Progenitor cell of endocrine pancreas (in vitro differentiated cells): ENCODE results near the gene XPOT. TPM values are rescaled to one million over a fixed set of nuclear protein-coding genes. Genes with fewer than 3 reads are reported as not detected.

Experiments
- DNase-seq: peaks from one replicate; pipeline ENCODE4 v3.0.0; 2021; ENCODE audit warnings: low spot score; ENCODE audit not compliant: unreplicated experiment
- H3K27ac Mint-ChIP-seq: 2 replicates; pipeline ENCODE4 v1.8.0; 2021; ENCODE audit warnings: mild to moderate bottlenecking, moderate library complexity, mixed read lengths
- H3K27me3 Mint-ChIP-seq: 2 replicates; pipeline ENCODE4 v1.8.0; 2021; ENCODE audit warnings: mixed read lengths
- H3K36me3 Mint-ChIP-seq: 2 replicates; pipeline ENCODE4 v1.8.0; 2022; ENCODE audit warnings: mixed read lengths; ENCODE audit not compliant: insufficient read depth
- H3K4me1 Mint-ChIP-seq: 2 replicates; pipeline ENCODE4 v1.8.0; 2021; ENCODE audit warnings: low read depth, mixed read lengths
- H3K4me3 Mint-ChIP-seq: 2 replicates; pipeline ENCODE4 v1.8.0; 2021; ENCODE audit warnings: low read depth, mild to moderate bottlenecking, moderate library complexity, mixed read lengths
- H3K9me3 Mint-ChIP-seq: 2 replicates; pipeline ENCODE4 v1.8.0; 2021; ENCODE audit warnings: low read depth, mixed read lengths
- CTCF ChIP-seq: fragments of 200-600 bp; sonication (generic); IDR thresholded peaks from one replicate; pipeline ENCODE4 v1.5.0; 2021; ENCODE audit warnings: antibody characterized with exemption, mild to moderate bottlenecking; ENCODE audit not compliant: unreplicated experiment
- total RNA-seq: library from RNA; stranded (reverse); gene quantifications from 2 replicates; pipeline ENCODE4 v1.2.1, GENCODE V29; 2021

XPOT gene
- total RNA-seq, 1 donor from 2014 or later: 65.4 TPM

DNA sequence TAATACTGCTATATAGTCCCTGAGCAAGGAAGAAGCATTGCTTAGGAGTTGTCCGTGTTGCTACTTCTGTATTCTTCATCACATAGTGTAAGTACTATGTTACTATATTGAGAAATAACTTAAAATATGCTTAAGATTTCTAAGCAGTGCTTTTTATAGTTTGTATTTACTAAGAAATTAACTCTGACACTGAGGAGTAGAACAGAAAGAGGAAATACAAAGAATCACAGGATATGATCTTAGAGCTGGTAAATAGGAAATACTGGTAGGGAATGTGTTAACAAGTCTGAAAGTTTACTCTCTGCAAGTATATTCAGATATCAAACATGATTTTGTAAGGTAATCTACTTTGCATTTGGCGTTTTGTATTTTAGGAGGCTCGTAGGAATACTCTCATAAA, 15.5 kb downstream of the XPOT start:
- Mint-ChIP-seq H3K4me1 (no peaks in the 10 kb centered on the region), H3K27ac (no peak overlapping the region), H3K9me3 (no peaks in the 10 kb centered on the region), H3K36me3 (peaks cover 18% of the 10 kb centered on the region), H3K4me3 (no peak overlapping the region), H3K27me3 (no peaks in the 10 kb centered on the region)
- no peak for TF ChIP-seq CTCF
- no peak for DNase-seq

- TF ChIP-seq CTCF: no peak
- no peak overlapping the region for H3K4me3 Mint-ChIP-seq
- no peaks in the 10 kb centered on the region for H3K27me3 Mint-ChIP-seq
- peaks cover 3% of the 10 kb centered on the region for H3K4me1 Mint-ChIP-seq
- DNase-seq: no peak
- no peaks in the 10 kb centered on the region for H3K9me3 Mint-ChIP-seq
- H3K27ac Mint-ChIP-seq: no peak overlapping the region
- peaks cover 36% of the 10 kb centered on the region for H3K36me3 Mint-ChIP-seq
Observed at GRCh38 chr12:64427988-64428387, 23.8 kb downstream of the XPOT start.

GRCh38 chr12:64428956-64429355, 24.8 kb downstream of the XPOT start:
- H3K9me3 Mint-ChIP-seq: no peaks in the 10 kb centered on the region
- no peak for DNase-seq
- H3K36me3 Mint-ChIP-seq: peaks cover 37% of the 10 kb centered on the region
- no peak for TF ChIP-seq CTCF
- no peak overlapping the region for H3K4me3 Mint-ChIP-seq
- no peak overlapping the region for H3K27ac Mint-ChIP-seq
- no peaks in the 10 kb centered on the region for H3K27me3 Mint-ChIP-seq
- peaks cover 3% of the 10 kb centered on the region for H3K4me1 Mint-ChIP-seq

DNA sequence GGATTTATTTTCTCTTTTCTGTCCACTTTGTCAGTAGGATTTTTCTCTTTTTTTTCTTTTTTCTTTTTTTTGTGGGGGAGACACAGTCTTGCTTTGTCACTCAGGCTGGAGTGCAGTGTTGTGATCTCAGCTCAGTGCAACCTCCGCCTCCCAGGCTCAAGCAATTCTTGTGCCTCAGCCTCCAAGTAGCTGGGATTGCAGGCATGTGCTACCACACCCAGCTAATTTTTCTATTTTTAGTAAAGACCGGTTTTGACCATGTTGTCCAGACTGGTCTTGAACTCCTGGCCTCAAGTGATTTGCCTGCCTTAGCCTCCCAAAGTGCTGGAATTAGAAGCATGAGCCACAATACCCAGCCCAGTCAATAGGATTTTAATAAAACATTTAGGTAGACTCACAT, 26.7 kb downstream of the XPOT start:
- no peaks in the 10 kb centered on the region for H3K9me3 Mint-ChIP-seq
- no peaks in the 10 kb centered on the region for H3K27me3 Mint-ChIP-seq
- no peak overlapping the region for H3K4me3 Mint-ChIP-seq
- peaks cover 36% of the 10 kb centered on the region for H3K36me3 Mint-ChIP-seq
- DNase-seq: no peak
- H3K4me1 Mint-ChIP-seq: peaks cover 3% of the 10 kb centered on the region
- TF ChIP-seq CTCF: no peak
- H3K27ac Mint-ChIP-seq: no peak overlapping the region

DNA sequence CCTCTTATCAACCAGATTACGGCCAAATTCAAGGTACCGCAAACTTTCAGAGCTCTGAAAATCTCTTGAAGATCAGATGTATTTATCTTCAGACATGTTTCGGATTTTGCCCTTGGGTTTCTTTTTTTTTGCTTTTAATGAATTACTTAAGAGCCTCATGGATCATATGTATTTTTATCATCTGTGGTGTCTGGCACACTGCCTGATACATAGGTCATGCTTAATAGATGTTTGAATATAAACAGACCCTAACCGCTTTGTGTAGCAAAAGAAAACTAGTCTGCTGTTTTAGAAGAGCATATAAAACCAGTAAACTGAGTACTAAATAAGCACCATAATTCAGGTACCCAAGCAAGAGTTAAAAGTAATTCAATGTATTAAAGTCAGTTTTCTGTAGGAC, 27.6 kb downstream of the XPOT start:
- Mint-ChIP-seq H3K27ac (no peak overlapping the region), H3K9me3 (no peaks in the 10 kb centered on the region), H3K4me3 (no peak overlapping the region), H3K4me1 (peaks cover 3% of the 10 kb centered on the region), H3K36me3 (peaks cover 38% of the 10 kb centered on the region), H3K27me3 (no peaks in the 10 kb centered on the region)
- TF ChIP-seq CTCF: no peak
- no peak for DNase-seq
